ENCODE data around the gene AP5S1. TPM values are rescaled to one million over a fixed set of nuclear protein-coding genes. Genes with fewer than 3 reads are reported as not detected.

AP5S1 gene
- total RNA-seq, 2 experiments from 2014 or later = 6.0 TPM

DNA sequence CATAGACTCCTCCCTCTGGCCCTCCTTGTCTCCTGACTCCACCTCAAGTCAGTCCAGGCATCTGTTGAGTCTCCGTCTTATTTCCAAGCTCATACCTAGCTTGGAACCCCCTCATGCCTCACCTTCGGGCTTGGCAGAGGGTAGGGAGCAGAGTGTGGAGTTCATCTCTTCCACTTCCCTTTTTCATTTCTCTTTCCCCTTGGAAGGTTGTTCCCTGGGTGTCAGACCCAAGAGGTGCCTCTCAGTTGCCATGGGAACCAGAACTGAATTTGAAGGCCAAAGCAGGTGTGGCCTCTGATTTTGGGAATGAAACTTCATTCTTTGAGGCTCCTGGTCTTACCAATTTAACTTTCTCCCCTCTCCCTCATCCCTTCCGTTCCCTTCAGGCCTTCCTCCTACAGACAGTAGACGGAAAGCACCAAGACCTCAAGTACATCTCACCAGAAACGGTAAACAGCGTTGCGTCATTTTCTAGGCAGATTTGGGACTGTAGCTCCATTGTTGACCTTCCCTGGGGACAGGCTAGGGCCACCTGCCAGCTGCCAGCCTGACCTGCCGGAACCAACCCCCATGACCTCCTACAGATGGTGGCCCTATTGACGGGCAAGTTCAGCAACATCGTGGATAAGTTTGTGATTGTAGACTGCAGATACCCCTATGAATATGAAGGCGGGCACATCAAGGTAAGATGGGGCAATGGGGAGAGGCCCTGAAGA lies 17.7 kb upstream of the AP5S1 start:
- H3K4me3 ChIP-seq (ENCODE audit: low read length) = no peak overlapping the region
- Mint-ChIP-seq H3K27ac (peak overlapping the region; percentile 95), H3K36me3 (ENCODE audit: low read depth) (peaks cover 96% of the 10 kb centered on the region), H3K4me3 (peak overlapping the region; percentile 38), H3K27me3 (no peaks in the 10 kb centered on the region), H3K9me3 (no peaks in the 10 kb centered on the region), H3K4me1 (ENCODE audit: low read depth) (peaks cover 85% of the 10 kb centered on the region)
- no peaks in the 10 kb centered on the region for H3K9me3 ChIP-seq (ENCODE audit: control insufficient read depth in 1 of 2, insufficient read depth in 1 of 2, low read length in 2 of 2)
- ChIA-PET CTCF (no interaction called here), POLR2A (interaction anchor here (1.1 to 1.4 kb wide), 3 partner anchors 9 to 13 kb away, joined by 3 to 4 read pairs (median 3); no protein-coding TSS in a partner anchor)
- no peak for DNase-seq
- TF ChIP-seq, protein P1, sequence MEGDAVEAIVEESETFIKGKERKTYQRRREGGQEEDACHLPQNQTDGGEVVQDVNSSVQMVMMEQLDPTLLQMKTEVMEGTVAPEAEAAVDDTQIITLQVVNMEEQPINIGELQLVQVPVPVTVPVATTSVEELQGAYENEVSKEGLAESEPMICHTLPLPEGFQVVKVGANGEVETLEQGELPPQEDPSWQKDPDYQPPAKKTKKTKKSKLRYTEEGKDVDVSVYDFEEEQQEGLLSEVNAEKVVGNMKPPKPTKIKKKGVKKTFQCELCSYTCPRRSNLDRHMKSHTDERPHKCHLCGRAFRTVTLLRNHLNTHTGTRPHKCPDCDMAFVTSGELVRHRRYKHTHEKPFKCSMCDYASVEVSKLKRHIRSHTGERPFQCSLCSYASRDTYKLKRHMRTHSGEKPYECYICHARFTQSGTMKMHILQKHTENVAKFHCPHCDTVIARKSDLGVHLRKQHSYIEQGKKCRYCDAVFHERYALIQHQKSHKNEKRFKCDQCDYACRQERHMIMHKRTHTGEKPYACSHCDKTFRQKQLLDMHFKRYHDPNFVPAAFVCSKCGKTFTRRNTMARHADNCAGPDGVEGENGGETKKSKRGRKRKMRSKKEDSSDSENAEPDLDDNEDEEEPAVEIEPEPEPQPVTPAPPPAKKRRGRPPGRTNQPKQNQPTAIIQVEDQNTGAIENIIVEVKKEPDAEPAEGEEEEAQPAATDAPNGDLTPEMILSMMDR (IDR thresholded peaks at IDR 0.05) = no peak
- H3K4me1 ChIP-seq (ENCODE audit: insufficient read depth, low read length) = peaks cover 96% of the 10 kb centered on the region
- peak overlapping the region; percentile 67 to 78 for H3K27ac ChIP-seq (ENCODE audit: low read depth in 1 of 2, low read length in 2 of 2)
- no peaks in the 10 kb centered on the region for H3K27me3 ChIP-seq (ENCODE audit: control insufficient read depth in 1 of 2, insufficient read depth in 2 of 2, low read length in 2 of 2)
- H3K36me3 ChIP-seq (ENCODE audit: insufficient read depth, low read length) = peaks cover 76% of the 10 kb centered on the region
- no peak for ATAC-seq (ENCODE audit: poor library complexity)
- intact Hi-C loops (cut with DNase I, micrococcal nuclease) = no loop called here

DNA sequence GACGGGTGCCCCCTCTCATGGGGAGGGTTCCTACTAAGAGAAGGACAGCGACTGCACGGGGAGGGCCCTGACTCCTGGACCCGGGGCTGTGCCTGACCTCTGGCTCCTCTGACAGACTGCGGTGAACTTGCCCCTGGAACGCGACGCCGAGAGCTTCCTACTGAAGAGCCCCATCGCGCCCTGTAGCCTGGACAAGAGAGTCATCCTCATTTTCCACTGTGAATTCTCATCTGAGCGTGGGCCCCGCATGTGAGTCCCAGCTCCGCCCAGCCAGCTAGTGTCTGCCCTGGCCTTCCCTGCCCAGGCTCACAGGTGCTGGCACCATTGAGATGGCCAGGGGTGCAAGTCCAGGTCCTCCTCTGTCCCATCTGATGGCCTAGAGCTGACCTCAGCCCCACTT lies 17.1 kb upstream of the AP5S1 start:
- CTCF ChIA-PET = no interaction called here
- Histone ChIP-seq H3K4me1 (ENCODE audit: insufficient read depth, low read length) (peaks cover 96% of the 10 kb centered on the region), H3K27me3 (ENCODE audit: control insufficient read depth in 1 of 2, insufficient read depth in 2 of 2, low read length in 2 of 2) (no peaks in the 10 kb centered on the region), H3K9me3 (ENCODE audit: control insufficient read depth in 1 of 2, insufficient read depth in 1 of 2, low read length in 2 of 2) (no peaks in the 10 kb centered on the region), H3K36me3 (ENCODE audit: insufficient read depth, low read length) (peaks cover 75% of the 10 kb centered on the region), H3K27ac (ENCODE audit: low read depth in 1 of 2, low read length in 2 of 2) (peak overlapping the region in 1 of 2 donors; percentile 78), H3K4me3 (ENCODE audit: low read length) (no peak overlapping the region)
- peak overlapping the region; percentile 95 for H3K27ac Mint-ChIP-seq
- intact Hi-C loops (cut with DNase I, micrococcal nuclease) = no loop called here
- no peak for DNase-seq
- TF ChIP-seq, protein P1 (IDR thresholded peaks at IDR 0.05) = no peak
- ATAC-seq (ENCODE audit: poor library complexity) = no peak
- H3K9me3 Mint-ChIP-seq = no peaks in the 10 kb centered on the region
- peaks cover 90% of the 10 kb centered on the region for H3K36me3 Mint-ChIP-seq (ENCODE audit: low read depth)
- no peak overlapping the region for H3K4me3 Mint-ChIP-seq
- POLR2A ChIA-PET = interaction anchor here (1.1 to 1.4 kb wide), 3 partner anchors 8 to 13 kb away, joined by 3 to 4 read pairs (median 3); no protein-coding TSS in a partner anchor
- no peaks in the 10 kb centered on the region for H3K27me3 Mint-ChIP-seq
- peaks cover 85% of the 10 kb centered on the region for H3K4me1 Mint-ChIP-seq (ENCODE audit: low read depth)

DNA sequence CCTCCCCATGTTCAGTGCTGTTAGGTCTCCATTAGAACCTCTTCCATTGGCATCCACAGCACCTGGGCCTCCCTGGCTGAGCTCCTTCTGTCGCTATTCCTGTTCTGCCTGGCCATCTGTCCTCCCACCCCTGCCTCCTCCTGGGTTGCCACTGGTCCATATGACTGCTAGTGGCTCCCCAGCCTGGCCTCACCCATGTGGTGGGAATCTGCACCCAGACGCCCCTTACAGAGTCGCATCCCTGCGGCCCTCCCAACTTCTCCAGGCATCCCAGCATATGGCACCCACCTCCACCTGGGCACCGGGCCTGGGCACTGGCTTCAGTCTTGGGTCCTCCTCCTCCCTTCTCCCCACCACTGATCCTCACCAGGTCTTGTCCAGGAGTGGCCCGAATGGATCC lies 16.5 kb upstream of the AP5S1 start:
- H3K9me3 Mint-ChIP-seq = no peaks in the 10 kb centered on the region
- no peaks in the 10 kb centered on the region for H3K27me3 Mint-ChIP-seq
- ChIA-PET CTCF (no interaction called here), POLR2A (interaction anchor here (1.1 kb wide), 1 partner anchor 12 kb away, joined by 3 read pairs; no protein-coding TSS in a partner anchor)
- no peaks in the 10 kb centered on the region for H3K27me3 ChIP-seq (ENCODE audit: control insufficient read depth in 1 of 2, insufficient read depth in 2 of 2, low read length in 2 of 2)
- peaks cover 84% of the 10 kb centered on the region for H3K36me3 Mint-ChIP-seq (ENCODE audit: low read depth)
- DNase-seq (no peak), ATAC-seq (ENCODE audit: poor library complexity) (no peak)
- H3K4me1 ChIP-seq (ENCODE audit: insufficient read depth, low read length) = peaks cover 92% of the 10 kb centered on the region
- TF ChIP-seq, protein P1 (IDR thresholded peaks at IDR 0.05) = no peak
- peak overlapping the region; percentile 95 for H3K27ac Mint-ChIP-seq
- H3K4me1 Mint-ChIP-seq (ENCODE audit: low read depth) = peaks cover 82% of the 10 kb centered on the region
- peak overlapping the region in 1 of 2 donors; percentile 78 for H3K27ac ChIP-seq (ENCODE audit: low read depth in 1 of 2, low read length in 2 of 2)
- intact Hi-C loops (cut with DNase I, micrococcal nuclease) = no loop called here
- no peak overlapping the region for H3K4me3 ChIP-seq (ENCODE audit: low read length)
- no peaks in the 10 kb centered on the region for H3K9me3 ChIP-seq (ENCODE audit: control insufficient read depth in 1 of 2, insufficient read depth in 1 of 2, low read length in 2 of 2)
- peak overlapping the region; percentile 61 for H3K4me3 Mint-ChIP-seq
- H3K36me3 ChIP-seq (ENCODE audit: insufficient read depth, low read length) = peaks cover 71% of the 10 kb centered on the region
